Mesendoderm (in vitro differentiated cells): ENCODE data around the gene DLG5.

ENCODE experiments used
- DNase-seq: peaks from one replicate; pipeline ENCODE4 v3.0.0; 2013
- H2AK5ac ChIP-seq: 2 replicates; pipeline ENCODE4 v1.6.1; 2013; ENCODE audit warnings: low read length, inconsistent platforms
- H2BK120ac ChIP-seq: 2 replicates; pipeline ENCODE4 v1.6.1; 2013; ENCODE audit warnings: low read depth, mild to moderate bottlenecking, low read length, moderate library complexity, mixed read lengths
- H2BK15ac ChIP-seq: replicated peaks from 2 replicates; pipeline ENCODE4 v1.6.1; 2013; ENCODE audit warnings: low read depth, mild to moderate bottlenecking, moderate library complexity
- H2BK5ac ChIP-seq: 2 replicates; pipeline ENCODE4 v1.6.1; 2013; ENCODE audit warnings: low read length, inconsistent platforms
- H3K18ac ChIP-seq: 2 replicates; pipeline ENCODE4 v1.6.1; 2013; ENCODE audit warnings: mild to moderate bottlenecking, low read length, mixed read lengths
- H3K23ac ChIP-seq: one replicate; pipeline ENCODE4 v1.6.1; 2013; ENCODE audit warnings: low read length
- H3K27ac ChIP-seq: 2 replicates; pipeline ENCODE4 v1.5.1; 2013; ENCODE audit warnings: low read depth, mild to moderate bottlenecking, inconsistent platforms, low read length, moderate library complexity
- H3K27me3 ChIP-seq: 2 replicates; pipeline ENCODE4 v1.6.1; 2013; ENCODE audit warnings: low read length, control low read depth, mild to moderate bottlenecking, inconsistent platforms; ENCODE audit not compliant: insufficient read depth, poor library complexity
- H3K36me3 ChIP-seq: 2 replicates; pipeline ENCODE4 v1.6.1; 2013; ENCODE audit warnings: low read length, inconsistent platforms; ENCODE audit not compliant: control insufficient read depth, insufficient read depth
- H3K4ac ChIP-seq: one replicate; pipeline ENCODE4 v1.6.1; 2013; ENCODE audit warnings: low read depth, mild to moderate bottlenecking, low read length, moderate library complexity
- H3K4me1 ChIP-seq: 2 replicates; pipeline ENCODE4 v1.6.1; 2013; ENCODE audit warnings: low read depth, low read length, inconsistent platforms; ENCODE audit not compliant: control insufficient read depth
- H3K4me2 ChIP-seq: 2 replicates; pipeline ENCODE4 v1.6.1; 2013; ENCODE audit warnings: low read length
- H3K4me3 ChIP-seq: 2 replicates; pipeline ENCODE4 v1.5.1; 2013; ENCODE audit warnings: mild to moderate bottlenecking, low read length
- H3K56ac ChIP-seq: one replicate; pipeline ENCODE4 v1.6.1; 2013; ENCODE audit warnings: low read length
- H3K79me1 ChIP-seq: 2 replicates; pipeline ENCODE4 v1.6.1; 2013; ENCODE audit warnings: low read length, inconsistent platforms
- H3K79me2 ChIP-seq: 2 replicates; pipeline ENCODE4 v1.6.1; 2013; ENCODE audit warnings: mild to moderate bottlenecking, low read length; ENCODE audit not compliant: control insufficient read depth, insufficient read depth
- H3K9ac ChIP-seq: 2 replicates; pipeline ENCODE4 v1.6.1; 2013; ENCODE audit warnings: low read length, inconsistent platforms
- H4K5ac ChIP-seq: one replicate; pipeline ENCODE4 v1.6.1; 2013; ENCODE audit warnings: low read length
- H4K8ac ChIP-seq: one replicate; pipeline ENCODE4 v1.6.1; 2013; ENCODE audit warnings: low read depth, mild to moderate bottlenecking, control low read depth, low read length, moderate library complexity
- WGBS: extraction: QIAGEN DNeasy Blood & Tissue Kit; methylation state at CpG from one replicate; pipeline ENCODE4 v1.1.7; 2013; ENCODE audit warnings: low lambda C conversion rate, missing lambda C conversion rate; ENCODE audit not compliant: insufficient coverage; ENCODE audit errors: extremely low coverage; 5-methylcytosine and 5-hydroxymethylcytosine counted together

DLG5 gene

DNA sequence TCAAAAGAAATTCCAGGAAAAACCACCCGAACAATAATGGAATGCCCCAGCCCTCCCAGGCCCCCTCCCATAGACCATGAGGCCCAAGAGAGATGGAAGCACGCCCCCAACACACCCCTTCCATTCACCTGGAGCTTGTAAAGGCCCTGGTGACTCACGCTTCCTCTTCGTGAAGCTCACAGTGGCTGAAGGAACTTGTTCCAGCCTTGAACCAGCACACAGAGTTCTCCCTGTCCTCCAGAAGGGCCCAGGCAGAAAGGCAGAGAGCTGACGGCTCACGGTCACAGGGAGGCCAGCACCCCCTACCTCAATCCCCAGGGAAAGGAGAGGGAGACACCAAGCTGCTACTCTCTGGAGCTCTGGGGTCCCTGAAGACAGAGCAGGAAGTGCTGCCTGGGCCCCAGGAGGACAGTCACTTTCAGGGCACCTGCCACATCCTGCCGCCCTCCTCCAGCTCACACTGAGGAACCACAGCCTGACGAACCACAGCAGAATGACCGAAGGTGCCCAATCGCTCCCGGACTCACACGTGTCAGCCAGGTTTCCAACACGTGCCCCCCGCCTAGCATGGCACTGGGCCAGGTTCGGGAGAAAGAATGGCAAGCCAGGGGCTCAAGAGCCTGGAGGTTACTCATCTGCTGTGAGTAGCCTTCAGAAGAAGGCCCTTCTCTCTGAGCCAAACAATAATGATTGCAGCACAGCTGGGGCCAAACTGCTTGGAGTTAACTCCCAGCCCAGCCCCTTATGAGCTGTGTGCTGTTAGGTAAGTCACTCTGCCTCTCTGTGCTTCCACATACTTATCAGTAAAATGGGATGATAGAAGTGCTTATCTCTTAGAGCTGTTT, 52.8 kb downstream of the DLG5 start:
- Histone ChIP-seq H3K79me1 (peaks cover 33% of the 10 kb centered on the region), H3K9ac (no peak overlapping the region), H3K79me2 (peaks cover 66% of the 10 kb centered on the region), H3K23ac (no peak overlapping the region), H3K27ac (no peak overlapping the region), H2AK5ac (no peak overlapping the region), H3K4me3 (no peak overlapping the region), H3K27me3 (no peaks in the 10 kb centered on the region), H3K36me3 (no peaks in the 10 kb centered on the region), H3K4me1 (peaks cover 25% of the 10 kb centered on the region), H3K4me2 (no peak overlapping the region), H2BK5ac (no peak overlapping the region), H4K5ac (no peak overlapping the region), H3K18ac (no peak overlapping the region), H3K56ac (peak overlapping the region; percentile 47), H3K4ac (no peak overlapping the region), H4K8ac (no peak overlapping the region), H2BK15ac (no peak overlapping the region), H2BK120ac (no peak overlapping the region)
- peak; percentile 67 for DNase-seq
- WGBS, result no CpG with 5 or more reads among the region's 15 CpGs

DNA sequence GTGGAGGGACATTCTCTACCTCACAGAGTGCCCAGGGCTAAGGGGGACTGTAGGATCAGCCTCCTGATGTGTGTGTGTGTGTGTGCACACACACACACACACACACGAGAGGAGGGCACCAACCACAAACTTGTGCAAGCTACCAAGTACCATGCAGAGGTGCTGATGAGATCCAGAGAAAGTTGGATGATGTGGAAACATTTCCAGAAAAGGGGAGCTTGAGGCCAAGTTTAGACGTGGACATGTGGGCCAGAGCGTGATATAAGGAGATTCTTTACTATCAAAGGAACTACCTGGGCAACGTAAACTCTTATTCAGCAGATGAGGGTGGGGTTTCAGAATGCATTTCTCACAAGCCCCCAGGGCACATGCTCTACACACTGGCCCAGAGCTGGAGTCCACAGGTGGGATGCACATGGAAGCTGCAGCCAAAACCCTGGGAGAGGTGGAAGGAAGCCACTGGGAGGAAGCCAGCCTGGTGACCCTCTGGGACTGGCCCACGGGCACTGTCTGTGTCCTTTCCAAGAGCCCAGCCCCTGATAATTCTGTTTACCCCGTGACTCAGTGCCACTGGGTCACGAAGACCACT, 53.5 kb downstream of the DLG5 start:
- no peak overlapping the region for H2BK15ac ChIP-seq
- no CpG with 5 or more reads among the region's 7 CpGs for WGBS
- H3K36me3 ChIP-seq, result no peaks in the 10 kb centered on the region
- H3K27ac ChIP-seq, result no peak overlapping the region
- no peak overlapping the region for H4K5ac ChIP-seq
- H3K4ac ChIP-seq, result no peak overlapping the region
- H4K8ac ChIP-seq, result no peak overlapping the region
- no peak overlapping the region for H3K18ac ChIP-seq
- no peak overlapping the region for H2BK120ac ChIP-seq
- H3K4me3 ChIP-seq, result no peak overlapping the region
- H2AK5ac ChIP-seq, result no peak overlapping the region
- H3K79me1 ChIP-seq, result peaks cover 35% of the 10 kb centered on the region
- no peaks in the 10 kb centered on the region for H3K27me3 ChIP-seq
- no peak for DNase-seq
- no peak overlapping the region for H3K23ac ChIP-seq
- peaks cover 66% of the 10 kb centered on the region for H3K79me2 ChIP-seq
- H3K4me2 ChIP-seq, result no peak overlapping the region
- H3K4me1 ChIP-seq, result peaks cover 20% of the 10 kb centered on the region
- no peak overlapping the region for H3K9ac ChIP-seq
- H2BK5ac ChIP-seq, result no peak overlapping the region
- no peak overlapping the region for H3K56ac ChIP-seq

DNA sequence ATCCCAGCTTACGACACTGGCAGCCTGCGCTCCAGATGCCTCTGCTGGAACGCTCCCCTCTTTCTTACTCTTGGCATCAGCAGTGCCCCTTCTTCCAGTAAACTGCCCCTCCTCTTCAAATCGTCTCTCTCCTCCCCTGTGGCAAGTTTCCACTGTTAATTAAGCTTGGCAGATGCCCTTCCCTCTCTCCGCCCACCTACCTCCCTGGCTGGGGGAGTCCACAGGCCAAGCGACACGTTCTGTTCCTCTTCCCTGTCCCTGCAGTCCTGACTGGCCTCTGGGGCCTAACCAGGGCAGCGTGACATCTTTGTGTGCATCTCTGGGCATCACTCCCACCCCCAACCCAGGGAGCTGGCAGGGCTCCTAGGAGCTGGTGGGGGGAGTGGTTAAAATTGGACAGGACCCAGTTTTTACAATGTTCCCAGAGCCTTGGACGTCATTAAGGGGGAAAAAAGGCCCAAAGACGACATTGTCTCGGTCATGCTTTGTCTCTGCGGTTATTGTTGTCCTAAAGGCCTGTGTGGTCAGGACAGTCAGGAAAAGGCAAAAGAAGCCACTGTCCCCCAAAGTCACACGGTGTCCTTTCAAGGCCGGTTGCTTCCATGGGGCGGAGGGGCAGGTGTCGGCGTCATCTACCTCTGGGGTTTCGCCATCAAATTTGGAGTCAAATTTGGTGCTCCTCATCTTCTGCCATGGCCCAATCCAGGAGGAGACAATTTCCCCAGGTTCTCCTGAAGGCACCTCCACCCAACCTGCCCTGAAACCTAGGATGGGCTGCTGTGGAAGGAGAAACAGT, 54.2 kb downstream of the DLG5 start:
- Histone ChIP-seq H3K27me3 (no peaks in the 10 kb centered on the region), H3K18ac (no peak overlapping the region), H3K4me3 (no peak overlapping the region), H3K79me1 (peaks cover 38% of the 10 kb centered on the region), H2BK120ac (no peak overlapping the region), H2AK5ac (no peak overlapping the region), H4K8ac (no peak overlapping the region), H3K23ac (no peak overlapping the region), H2BK5ac (no peak overlapping the region), H4K5ac (no peak overlapping the region), H3K27ac (no peak overlapping the region), H3K79me2 (peaks cover 66% of the 10 kb centered on the region), H3K4me1 (peaks cover 20% of the 10 kb centered on the region), H3K56ac (peak overlapping the region; percentile 73), H3K9ac (no peak overlapping the region), H3K4me2 (no peak overlapping the region), H3K4ac (no peak overlapping the region), H3K36me3 (no peaks in the 10 kb centered on the region), H2BK15ac (no peak overlapping the region)
- no peak for DNase-seq
- no CpG with 5 or more reads among the region's 18 CpGs for WGBS

DNA sequence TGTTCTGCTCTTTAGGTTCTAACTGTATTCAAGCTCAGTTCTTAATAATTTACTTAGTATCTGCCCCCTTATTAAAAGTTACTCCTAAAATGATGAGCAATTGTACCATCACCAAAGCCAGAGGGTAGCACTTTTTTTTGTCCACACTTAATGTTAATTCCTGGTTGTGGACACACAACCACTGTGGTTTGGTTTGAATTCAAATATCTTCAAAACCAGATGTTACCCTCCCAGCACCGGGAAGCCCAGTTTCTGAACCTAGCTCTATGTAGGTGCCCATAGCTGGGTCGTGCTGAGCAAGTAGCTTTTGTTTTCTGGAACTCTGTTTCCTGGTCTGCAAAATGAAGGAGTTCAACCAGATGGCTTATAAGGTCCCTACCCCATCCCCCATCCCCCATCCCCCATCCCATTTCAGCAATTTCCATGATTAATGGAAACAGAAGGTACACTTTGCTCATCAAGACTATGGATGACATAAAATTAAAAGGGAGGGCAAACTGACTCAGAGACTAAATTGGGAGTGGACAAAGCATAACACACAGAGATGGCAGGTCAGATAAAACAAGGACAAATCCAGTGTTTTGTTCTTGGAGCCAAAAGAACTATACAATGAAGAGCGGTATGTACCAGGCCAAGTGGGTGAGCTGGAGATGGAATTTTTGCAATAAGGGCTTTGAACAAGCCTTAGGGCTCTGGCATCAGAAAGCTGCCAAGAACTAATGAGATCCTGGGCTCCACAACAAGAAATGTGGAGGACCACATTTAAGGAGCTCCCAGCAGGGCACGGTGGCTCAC, 56.7 kb downstream of the DLG5 start:
- Histone ChIP-seq H3K79me2 (peaks cover 58% of the 10 kb centered on the region), H2BK120ac (no peak overlapping the region), H2AK5ac (no peak overlapping the region), H4K8ac (no peak overlapping the region), H4K5ac (no peak overlapping the region), H3K4me2 (no peak overlapping the region), H3K23ac (no peak overlapping the region), H3K79me1 (peaks cover 38% of the 10 kb centered on the region), H3K36me3 (no peaks in the 10 kb centered on the region), H3K27ac (no peak overlapping the region), H3K9ac (no peak overlapping the region), H3K4me1 (peaks cover 10% of the 10 kb centered on the region), H3K4me3 (no peak overlapping the region), H3K27me3 (no peaks in the 10 kb centered on the region), H3K4ac (no peak overlapping the region), H3K18ac (no peak overlapping the region), H2BK15ac (no peak overlapping the region), H2BK5ac (no peak overlapping the region), H3K56ac (no peak overlapping the region)
- no CpG with 5 or more reads among the region's 4 CpGs for WGBS
- DNase-seq, result no peak

DNA sequence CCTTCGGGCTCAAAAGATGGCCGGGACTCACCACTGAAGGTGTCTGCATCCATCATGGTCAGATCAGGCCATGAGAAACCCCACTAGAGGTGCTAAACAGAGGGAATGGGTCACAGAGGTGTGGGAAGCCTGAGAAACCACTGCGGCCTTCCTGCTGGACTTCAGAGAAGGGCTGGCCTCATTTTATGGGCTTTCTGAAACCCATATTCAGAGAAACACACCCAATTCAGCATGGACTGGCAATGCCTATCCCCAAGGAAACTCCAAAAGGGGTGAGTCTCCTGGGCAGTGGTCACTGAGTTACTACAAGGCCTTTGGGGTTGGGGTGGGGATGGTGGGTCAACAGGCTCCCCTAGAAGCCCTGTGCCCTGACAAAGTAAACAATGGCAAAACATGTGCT, 58.0 kb downstream of the DLG5 start:
- Histone ChIP-seq H2BK5ac (no peak overlapping the region), H2BK15ac (no peak overlapping the region), H3K56ac (no peak overlapping the region), H3K79me2 (peaks cover 51% of the 10 kb centered on the region), H3K18ac (no peak overlapping the region), H3K27ac (no peak overlapping the region), H3K4me3 (no peak overlapping the region), H3K23ac (no peak overlapping the region), H2BK120ac (no peak overlapping the region), H4K8ac (no peak overlapping the region), H2AK5ac (no peak overlapping the region), H3K79me1 (peaks cover 35% of the 10 kb centered on the region), H3K36me3 (no peaks in the 10 kb centered on the region), H3K4me1 (peaks cover 7% of the 10 kb centered on the region), H3K27me3 (no peaks in the 10 kb centered on the region), H3K9ac (no peak overlapping the region), H3K4ac (no peak overlapping the region), H4K5ac (no peak overlapping the region), H3K4me2 (no peak overlapping the region)
- DNase-seq, result no peak
- WGBS, result no CpG with 5 or more reads among the region's 3 CpGs
